Hematopoietic multipotent progenitor cell treated with erythropoietin and hydrocortisone succinate and interleukin-3 and kit ligand, for 4 days (in vitro differentiated cells): ENCODE data around the gene SRCIN1.

Source experiments
- DNase-seq: peaks from one replicate; pipeline ENCODE4 v3.0.0-alpha.2; 2015

SRCIN1 gene

DNA sequence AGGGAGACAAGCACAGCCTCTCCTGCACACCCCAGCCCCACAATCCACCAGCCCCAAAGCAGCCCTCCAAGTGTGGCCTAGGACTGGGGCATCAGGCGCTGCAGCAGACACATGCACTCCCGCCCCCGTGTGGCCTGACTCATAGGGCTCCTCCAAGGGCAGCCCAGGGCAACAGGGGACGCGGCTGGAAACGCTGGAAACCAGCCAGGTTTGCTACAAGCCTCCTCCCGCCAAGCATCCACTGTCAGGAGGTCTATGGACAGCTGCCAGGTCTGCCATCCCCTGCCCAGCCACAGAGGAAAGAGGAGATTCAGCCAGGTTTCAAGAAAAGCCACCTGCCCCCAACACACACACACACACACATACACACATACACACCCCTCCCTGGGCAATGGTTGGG, 25.8 kb downstream of the SRCIN1 start:
- peak; percentile 71 for DNase-seq

GRCh38 chr17:38579083-38579480, 26.7 kb downstream of the SRCIN1 start:
- DNase-seq = no peak

- no peak for DNase-seq
Measured at GRCh38 chr17:38578229-38579082, 27.3 kb downstream of the SRCIN1 start.

GRCh38 chr17:38577645-38578173, 28.0 kb downstream of the SRCIN1 start:
- no peak for DNase-seq

DNA sequence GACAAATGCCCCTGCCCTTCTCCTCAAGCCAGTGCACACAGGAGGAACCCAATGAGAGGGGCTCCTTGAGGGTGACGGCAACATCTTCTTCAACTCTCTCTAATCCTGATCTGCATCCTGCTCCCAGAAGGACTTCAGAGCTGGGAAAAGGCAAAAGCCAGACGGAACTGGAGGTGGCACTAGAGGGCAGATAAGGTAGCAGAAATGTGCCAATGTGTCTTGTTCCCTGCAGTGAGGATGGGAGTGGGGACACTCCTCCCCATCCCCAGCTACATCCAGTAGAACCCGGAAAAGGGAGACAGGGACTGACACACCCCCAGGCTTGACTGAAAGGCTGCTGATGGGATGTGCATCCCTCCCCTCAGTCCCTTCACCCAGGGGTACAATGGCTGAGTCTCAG, 28.5 kb downstream of the SRCIN1 start:
- DNase-seq = no peak

DNA sequence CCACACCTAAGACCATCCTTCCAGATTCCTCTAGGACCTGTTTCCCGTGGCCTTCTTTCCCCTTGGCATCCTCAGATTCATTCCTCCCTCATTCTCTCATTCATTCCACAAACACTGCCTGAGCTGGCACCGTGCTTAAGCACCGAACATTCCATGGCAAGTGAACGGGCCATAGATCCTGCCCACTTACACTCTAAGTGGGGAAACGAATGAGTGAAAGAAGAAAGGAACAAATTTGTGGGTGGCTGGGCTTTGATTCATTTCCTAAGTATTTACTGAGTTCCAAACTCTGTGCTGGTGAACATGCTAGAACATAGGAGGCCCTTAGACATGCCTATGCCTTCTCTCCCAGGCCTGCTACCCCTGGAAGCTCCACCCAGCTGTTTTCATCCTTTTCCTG, 30.0 kb downstream of the SRCIN1 start:
- DNase-seq = no peak

DNA sequence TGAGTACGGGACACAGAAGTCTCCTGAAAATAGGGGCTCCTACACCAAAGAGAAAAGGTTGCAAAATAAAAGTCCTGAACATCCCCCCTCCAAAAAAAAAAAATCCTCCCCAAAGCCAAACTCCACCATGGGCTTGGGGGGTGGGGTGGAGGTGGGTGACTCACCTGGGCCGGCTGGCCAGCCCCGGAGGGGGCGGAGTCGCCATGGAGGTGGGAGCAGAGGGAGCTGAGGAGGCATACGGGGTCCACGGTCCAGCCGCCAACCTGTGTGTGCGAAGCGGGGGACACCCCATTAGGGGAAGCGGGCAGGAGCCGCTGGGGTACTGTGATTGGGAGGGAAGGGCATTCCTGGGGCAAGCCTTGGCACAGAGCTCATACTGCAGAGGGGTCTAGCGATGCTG, 31.0 kb downstream of the SRCIN1 start:
- DNase-seq = no peak

DNA sequence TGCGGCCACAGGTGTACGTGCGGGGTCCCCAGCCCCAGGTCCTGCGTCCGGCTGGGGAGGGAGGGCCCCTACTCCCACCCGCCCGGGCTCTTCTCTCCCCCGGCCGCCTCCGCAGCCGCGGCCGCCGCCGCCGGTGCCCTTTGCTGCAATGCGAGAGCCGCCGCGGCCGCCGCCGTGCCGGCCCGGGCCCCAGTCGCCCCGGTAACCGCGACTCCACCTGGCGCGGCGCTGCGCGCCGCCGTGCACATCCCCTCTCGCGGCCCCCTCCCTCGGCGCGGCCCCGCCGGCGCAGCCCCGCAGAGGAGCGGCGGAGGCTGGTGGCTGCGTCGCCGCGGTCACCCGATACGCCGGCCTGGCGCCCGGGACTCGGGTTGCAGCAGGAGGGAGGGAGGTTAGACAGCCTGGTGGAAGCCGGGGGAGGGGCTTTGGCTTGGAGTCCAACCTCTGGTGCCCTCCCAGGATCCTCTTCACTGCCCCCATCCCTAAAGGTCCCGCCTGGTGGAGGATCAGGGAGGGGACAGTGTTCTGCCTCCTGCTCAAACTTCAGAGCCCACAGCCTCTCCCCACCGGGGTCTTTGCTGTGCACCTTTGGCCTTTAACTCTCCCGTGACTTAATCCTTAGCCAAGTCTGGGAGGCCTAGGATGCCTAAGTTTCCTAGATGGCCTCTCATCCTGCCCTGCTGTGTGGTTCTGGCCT, 32.9 kb downstream of the SRCIN1 start:
- DNase-seq = no peak

DNA sequence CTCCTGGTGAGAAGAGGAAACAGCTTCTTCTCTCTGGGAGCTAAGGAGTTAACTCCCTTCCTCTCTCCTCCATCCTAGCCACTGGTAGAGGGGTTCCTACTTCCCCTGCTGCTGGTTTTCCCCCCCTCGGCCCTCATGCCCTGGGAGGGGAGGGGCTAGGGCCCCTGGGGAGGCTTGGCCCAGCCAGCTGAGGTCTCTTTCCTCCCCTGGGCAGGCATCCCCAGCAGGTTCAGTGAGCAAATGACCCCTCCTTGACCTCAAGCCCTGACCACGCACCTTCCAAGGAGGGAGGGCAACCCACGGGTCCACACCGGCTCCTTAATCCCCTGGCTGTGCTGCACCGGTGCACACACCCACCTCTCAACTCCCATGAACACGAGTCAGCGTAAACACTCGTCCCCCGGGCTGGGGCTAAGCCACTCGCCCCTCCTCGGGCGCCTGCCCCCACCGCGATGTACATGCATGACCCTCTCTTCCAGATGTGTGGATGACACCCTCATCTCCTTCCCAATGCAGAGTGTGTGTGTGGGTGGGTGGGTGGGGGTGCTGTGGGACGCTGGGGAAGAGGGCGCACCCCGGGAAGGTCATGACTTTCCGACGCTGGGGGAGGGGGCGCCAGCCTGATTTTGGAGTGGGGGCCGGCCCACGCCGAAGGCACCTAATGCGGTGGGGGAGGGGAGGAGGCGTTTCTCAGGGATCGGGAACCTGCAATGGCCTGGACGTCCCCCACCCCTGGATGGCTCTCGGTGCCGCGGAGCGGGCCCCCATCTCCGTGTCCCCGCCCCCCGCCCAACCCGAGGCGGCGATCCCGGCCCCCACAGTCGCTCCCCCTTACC, 33.7 kb downstream of the SRCIN1 start:
- DNase-seq = no peak

DNA sequence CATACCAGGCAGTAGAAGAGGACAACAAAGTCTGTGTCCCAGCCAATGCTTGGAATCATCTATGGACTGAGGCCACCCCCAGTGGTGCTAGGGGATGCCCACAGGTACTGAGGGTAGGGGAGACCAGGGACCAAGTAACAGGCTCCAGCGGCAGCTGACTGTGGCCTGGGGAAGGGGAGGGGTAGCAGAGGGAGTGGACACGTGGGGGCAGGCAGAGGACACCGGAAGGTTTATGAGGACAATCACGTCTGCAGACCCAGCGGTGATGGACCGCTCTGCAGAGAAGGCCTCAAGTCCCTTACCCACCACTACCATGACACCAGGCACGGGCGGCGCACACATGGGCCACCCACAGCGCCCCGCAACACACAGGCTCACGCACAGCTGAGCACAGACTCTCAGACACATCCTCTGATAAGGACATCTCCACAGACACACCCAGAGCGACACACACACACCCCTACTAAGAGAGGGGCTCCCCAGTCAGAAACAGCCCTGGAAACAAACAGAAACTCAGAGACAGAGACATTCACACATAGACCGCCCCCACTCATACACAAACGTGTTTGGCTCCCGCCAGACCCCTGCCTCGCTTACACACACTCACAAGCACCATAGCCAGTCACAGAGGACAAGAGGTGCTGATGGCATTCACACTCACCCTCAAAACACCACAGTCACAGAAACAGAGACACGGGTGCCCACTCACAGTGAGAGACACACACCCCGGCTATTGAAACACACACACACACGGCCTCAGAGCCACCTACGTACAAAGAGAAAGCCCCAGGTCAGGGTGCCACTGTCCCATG, 35.8 kb downstream of the SRCIN1 start:
- DNase-seq = no peak

GRCh38 chr17:38568845-38569510, 36.8 kb downstream of the SRCIN1 start:
- DNase-seq = no peak

- DNase-seq = no peak
Measured at GRCh38 chr17:38568274-38568673, 37.5 kb downstream of the SRCIN1 start.

GRCh38 chr17:38567350-38567749, 38.4 kb downstream of the SRCIN1 start:
- DNase-seq = no peak

DNA sequence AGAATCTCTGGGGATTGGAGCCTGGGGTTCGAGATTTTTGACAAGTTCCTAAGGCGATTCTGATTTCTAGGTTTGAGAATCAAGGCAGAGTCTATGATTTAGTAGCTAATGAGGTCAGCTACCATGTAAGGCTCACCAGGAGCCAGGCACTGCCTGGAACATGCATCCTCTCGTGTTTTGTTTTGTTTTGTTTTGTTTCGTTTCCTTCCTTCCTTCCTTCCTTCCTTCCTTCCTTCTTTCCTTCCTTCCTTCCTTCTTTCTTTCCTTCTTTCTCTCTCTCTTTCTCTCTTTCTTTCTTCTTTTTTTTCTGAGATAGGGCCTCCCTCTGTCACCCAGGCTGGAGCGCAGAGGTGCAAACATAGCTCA, 39.1 kb downstream of the SRCIN1 start:
- DNase-seq = no peak

GRCh38 chr17:38565853-38566665, 39.7 kb downstream of the SRCIN1 start:
- no peak for DNase-seq

DNA sequence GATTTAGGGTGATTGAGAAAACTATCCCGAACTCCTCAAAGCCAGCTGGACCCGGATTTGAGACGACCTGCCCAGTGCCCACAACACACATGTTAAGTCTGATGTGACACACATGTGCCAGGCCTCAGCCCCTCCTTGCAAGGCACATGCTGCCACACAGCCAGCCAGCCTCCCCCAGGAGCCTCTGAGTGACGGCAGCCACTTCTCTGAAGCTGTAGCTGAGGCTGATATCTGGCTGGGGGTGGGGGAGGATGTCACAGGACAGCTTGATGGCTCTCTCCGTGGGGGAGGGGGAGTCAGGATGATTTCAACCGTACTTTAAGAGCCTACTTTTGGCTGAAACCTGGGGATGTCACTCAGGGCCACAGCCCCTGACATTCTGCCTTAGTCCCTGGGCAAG, 40.9 kb downstream of the SRCIN1 start:
- DNase-seq = no peak

GRCh38 chr17:38564254-38564837, 41.4 kb downstream of the SRCIN1 start:
- DNase-seq = no peak

- DNase-seq = no peak
Measured at GRCh38 chr17:38563362-38564253, 42.1 kb downstream of the SRCIN1 start.

DNA sequence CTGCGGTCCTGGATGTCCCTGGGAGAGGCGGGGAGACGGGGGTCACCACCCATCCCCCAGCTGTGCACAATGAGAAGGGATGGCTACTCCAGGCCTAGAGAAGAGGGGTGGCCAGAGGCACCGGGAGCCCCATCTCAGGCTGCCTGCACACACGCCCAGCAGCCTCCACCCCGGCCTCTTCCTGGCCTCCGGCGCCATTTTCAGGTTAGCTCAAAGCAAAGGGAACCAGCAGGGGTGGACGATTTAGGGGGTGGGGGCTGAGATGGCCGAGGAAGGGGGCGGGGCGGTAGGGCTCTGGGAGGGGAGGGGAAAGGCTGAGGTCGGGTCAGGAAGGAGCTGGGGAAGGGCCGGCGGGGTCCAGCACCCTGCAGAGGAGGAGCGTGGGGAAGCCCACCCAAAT, 42.8 kb downstream of the SRCIN1 start:
- no peak for DNase-seq

DNA sequence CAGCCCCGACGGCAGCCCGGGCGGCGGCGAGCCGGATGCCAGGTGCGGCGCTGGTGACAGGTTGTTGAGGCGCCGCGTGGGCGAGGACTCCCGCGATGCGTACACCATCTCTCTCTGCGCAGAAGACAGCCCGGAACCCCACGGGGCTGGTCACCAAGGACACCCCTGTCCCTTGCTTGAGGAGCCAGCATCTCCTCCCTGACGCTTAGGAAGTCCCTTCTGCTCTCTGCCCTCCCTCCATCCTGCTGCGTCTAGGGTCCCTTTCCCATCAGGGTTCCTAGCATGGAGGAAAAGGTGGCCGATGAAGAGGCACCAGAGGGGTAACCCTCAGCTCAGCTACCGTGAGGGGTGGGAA, 43.6 kb downstream of the SRCIN1 start:
- no peak for DNase-seq
